ENCODE measurements around the gene CCS. TPM values are rescaled to one million over a fixed set of nuclear protein-coding genes. Genes with fewer than 3 reads are reported as not detected.

CCS gene
- total and polyA plus RNA-seq, 5 donors: 30.3 to 45.8 (median 35.1) TPM

DNA sequence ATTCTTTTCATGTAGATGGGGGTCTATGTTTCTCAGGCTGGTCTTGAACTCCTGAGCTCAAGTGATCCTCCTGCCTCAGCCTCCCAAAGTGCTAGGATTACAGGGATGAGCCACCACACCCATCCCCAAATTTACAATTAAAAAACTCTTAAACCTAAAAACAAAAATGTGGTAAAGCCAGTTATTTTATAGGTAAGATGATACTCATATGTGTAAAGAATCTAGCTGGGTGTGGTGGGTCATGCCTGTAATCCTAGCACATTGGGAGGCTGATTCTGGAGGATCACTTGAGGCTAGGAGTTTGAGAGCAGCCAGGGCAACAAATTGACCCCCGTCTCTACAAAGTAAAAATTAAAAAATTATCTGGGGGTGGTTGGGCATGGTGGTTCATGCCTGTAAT is 19.5 kb downstream of the CCS start:
- H3K4me3 ChIP-seq (ENCODE audit: low read length): no peak overlapping the region
- no peak for ATAC-seq
- no peak for DNase-seq
- H3K9me3 ChIP-seq (ENCODE audit: control insufficient read depth, low read length): no peaks in the 10 kb centered on the region
- H3K4me1 ChIP-seq (ENCODE audit: control insufficient read depth, insufficient read depth, low read length): no peaks in the 10 kb centered on the region
- WGBS: 85% methylated on average over 1 of the region's 1 CpG
- H3K27ac ChIP-seq (ENCODE audit: low read length): no peak overlapping the region
- intact Hi-C loops (cut with DNase I): no loop called here
- H3K27me3 ChIP-seq (ENCODE audit: control insufficient read depth, insufficient read depth): no peaks in the 10 kb centered on the region

- no peaks in the 10 kb centered on the region for H3K27me3 ChIP-seq (ENCODE audit: control insufficient read depth, insufficient read depth)
- no peak overlapping the region for H3K27ac ChIP-seq (ENCODE audit: low read length)
- H3K4me1 ChIP-seq (ENCODE audit: control insufficient read depth, insufficient read depth, low read length): no peaks in the 10 kb centered on the region
- no peaks in the 10 kb centered on the region for H3K9me3 ChIP-seq (ENCODE audit: control insufficient read depth, low read length)
- no peak overlapping the region for H3K4me3 ChIP-seq (ENCODE audit: low read length)
- DNase-seq (no peak), ATAC-seq (no peak)
- 63% methylated on average over 13 of the region's 13 CpGs for WGBS
- intact Hi-C loops (cut with DNase I): no loop called here
Measured at GRCh38 chr11:66614073-66614472, 21.1 kb downstream of the CCS start.

- H3K4me3 ChIP-seq (ENCODE audit: low read length): peak within 1 kb of the TSS; percentile 59
- peak; percentile 99 for DNase-seq
- ATAC-seq: peak; percentile 98
- peaks cover 2% of the 10 kb centered on the region for H3K4me1 ChIP-seq (ENCODE audit: control insufficient read depth, insufficient read depth, low read length)
- H3K9me3 ChIP-seq (ENCODE audit: control insufficient read depth, low read length): no peaks in the 10 kb centered on the region
- H3K27ac ChIP-seq (ENCODE audit: low read length): peak within 1 kb of the TSS; percentile 84
- H3K27me3 ChIP-seq (ENCODE audit: control insufficient read depth, insufficient read depth): no peaks in the 10 kb centered on the region
- WGBS: under 1% methylated on average over 90 of the region's 90 CpGs
- intact Hi-C loops (cut with DNase I): no loop called here
Measured at GRCh38 chr11:66616379-66617154, 23.6 kb downstream of the CCS start, which contains the start of gene RBM14. TSS of gene RBM14 (plus strand) at chr11:66616630. CDS start at chr11:66616721, 91 bp downstream.

- Histone ChIP-seq H3K4me3 (ENCODE audit: low read length) (peak overlapping the region; percentile 42), H3K4me1 (ENCODE audit: control insufficient read depth, insufficient read depth, low read length) (peaks cover 2% of the 10 kb centered on the region), H3K27ac (ENCODE audit: low read length) (peak overlapping the region; percentile 83), H3K9me3 (ENCODE audit: control insufficient read depth, low read length) (no peaks in the 10 kb centered on the region), H3K27me3 (ENCODE audit: control insufficient read depth, insufficient read depth) (no peaks in the 10 kb centered on the region)
- DNase-seq (peak; percentile 83 to 93 (median 92)), ATAC-seq (peak; percentile 55 to 71)
- under 1% methylated on average over 38 of the region's 38 CpGs for WGBS
- intact Hi-C loops (cut with DNase I): no loop called here
Measured at GRCh38 chr11:66617155-66617834, 24.3 kb downstream of the CCS start.

DNA sequence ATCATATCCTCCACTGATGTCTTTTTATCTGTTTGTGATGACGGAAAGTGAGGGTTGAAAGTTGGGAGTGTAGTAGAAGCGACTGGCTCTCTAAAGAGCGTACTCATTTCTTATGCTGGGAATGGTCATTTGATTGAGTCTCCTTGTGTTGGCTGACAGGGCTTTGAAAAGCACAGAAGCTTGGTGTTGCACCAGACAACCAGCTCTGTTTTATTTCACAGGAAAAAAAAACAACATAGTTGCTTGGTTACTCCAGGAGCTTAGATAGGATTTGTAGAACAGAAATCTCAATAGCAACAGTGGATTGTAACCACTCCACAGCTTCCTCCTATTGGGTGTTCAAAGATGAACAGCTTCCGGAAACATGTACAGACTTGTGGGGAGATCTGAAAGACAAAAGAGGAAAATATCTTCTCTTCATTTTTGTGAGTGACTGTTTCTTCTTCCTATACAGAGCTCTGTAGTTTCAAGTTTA is 26.1 kb downstream of the CCS start:
- 27% methylated on average over 4 of the region's 4 CpGs for WGBS
- ATAC-seq (peak in 1 of 2 donors; percentile 4), DNase-seq (no peak)
- H3K9me3 ChIP-seq (ENCODE audit: control insufficient read depth, low read length): no peaks in the 10 kb centered on the region
- intact Hi-C loops (cut with DNase I): no loop called here
- H3K4me1 ChIP-seq (ENCODE audit: control insufficient read depth, insufficient read depth, low read length): peaks cover 13% of the 10 kb centered on the region
- peak overlapping the region; percentile 53 for H3K27ac ChIP-seq (ENCODE audit: low read length)
- peak overlapping the region; percentile 42 for H3K4me3 ChIP-seq (ENCODE audit: low read length)
- no peaks in the 10 kb centered on the region for H3K27me3 ChIP-seq (ENCODE audit: control insufficient read depth, insufficient read depth)

DNA sequence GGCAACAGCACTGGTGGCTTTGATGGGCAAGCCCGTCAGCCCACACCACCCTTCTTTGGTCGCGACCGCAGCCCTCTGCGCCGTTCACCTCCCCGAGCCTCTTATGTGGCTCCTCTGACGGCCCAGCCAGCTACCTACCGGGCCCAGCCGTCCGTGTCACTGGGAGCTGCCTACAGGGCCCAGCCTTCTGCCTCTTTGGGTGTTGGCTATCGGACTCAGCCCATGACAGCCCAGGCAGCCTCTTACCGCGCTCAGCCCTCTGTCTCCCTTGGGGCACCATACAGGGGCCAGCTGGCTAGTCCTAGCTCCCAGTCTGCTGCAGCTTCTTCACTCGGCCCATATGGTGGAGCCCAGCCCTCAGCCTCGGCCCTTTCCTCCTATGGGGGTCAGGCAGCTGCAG is 31.5 kb downstream of the CCS start:
- intact Hi-C loops (cut with DNase I): loop anchor here in 1 of 4 donors (10.0 kb wide), 1 partner anchor 50 kb away; the partner anchor contains the start of gene RBM4B
- peak in 1 of 2 donors; percentile 6 for ATAC-seq
- peak in 1 of 3 donors; percentile 48 for DNase-seq
- Histone ChIP-seq H3K27ac (ENCODE audit: low read length) (peak overlapping the region; percentile 74), H3K27me3 (ENCODE audit: control insufficient read depth, insufficient read depth) (no peaks in the 10 kb centered on the region), H3K4me3 (ENCODE audit: low read length) (no peak overlapping the region), H3K9me3 (ENCODE audit: control insufficient read depth, low read length) (no peaks in the 10 kb centered on the region), H3K4me1 (ENCODE audit: control insufficient read depth, insufficient read depth, low read length) (peaks cover 21% of the 10 kb centered on the region)
- 80% methylated on average over 16 of the region's 16 CpGs for WGBS

DNA sequence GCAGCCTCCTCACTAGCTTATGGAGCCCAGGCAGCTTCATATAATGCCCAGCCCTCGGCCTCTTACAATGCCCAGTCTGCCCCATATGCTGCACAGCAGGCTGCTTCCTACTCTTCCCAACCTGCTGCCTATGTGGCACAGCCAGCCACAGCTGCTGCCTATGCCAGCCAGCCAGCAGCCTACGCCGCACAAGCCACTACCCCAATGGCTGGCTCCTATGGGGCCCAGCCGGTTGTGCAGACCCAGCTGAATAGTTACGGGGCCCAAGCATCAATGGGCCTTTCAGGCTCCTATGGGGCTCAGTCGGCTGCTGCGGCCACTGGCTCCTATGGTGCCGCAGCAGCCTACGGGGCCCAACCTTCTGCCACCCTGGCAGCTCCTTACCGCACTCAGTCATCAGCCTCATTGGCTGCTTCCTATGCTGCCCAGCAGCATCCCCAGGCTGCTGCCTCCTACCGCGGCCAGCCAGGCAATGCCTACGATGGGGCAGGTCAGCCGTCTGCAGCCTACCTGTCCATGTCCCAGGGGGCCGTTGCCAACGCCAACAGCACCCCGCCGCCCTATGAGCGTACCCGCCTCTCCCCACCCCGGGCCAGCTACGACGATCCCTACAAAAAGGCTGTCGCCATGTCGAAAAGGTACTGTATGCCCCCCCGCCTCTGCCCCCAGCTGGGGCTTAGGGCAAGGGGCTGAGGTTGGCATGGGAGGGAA is 32.2 kb downstream of the CCS start:
- DNase-seq (peak in 1 of 3 donors; percentile 49), ATAC-seq (peak; percentile 6 to 8)
- peaks cover 21% of the 10 kb centered on the region for H3K4me1 ChIP-seq (ENCODE audit: control insufficient read depth, insufficient read depth, low read length)
- H3K27me3 ChIP-seq (ENCODE audit: control insufficient read depth, insufficient read depth): no peaks in the 10 kb centered on the region
- H3K9me3 ChIP-seq (ENCODE audit: control insufficient read depth, low read length): no peaks in the 10 kb centered on the region
- 96% methylated on average over 26 of the region's 26 CpGs for WGBS
- intact Hi-C loops (cut with DNase I): loop anchor here in 1 of 4 donors (10.0 kb wide), 1 partner anchor 50 kb away; the partner anchor contains the start of gene RBM4B
- H3K27ac ChIP-seq (ENCODE audit: low read length): no peak overlapping the region
- no peak overlapping the region for H3K4me3 ChIP-seq (ENCODE audit: low read length)

DNA sequence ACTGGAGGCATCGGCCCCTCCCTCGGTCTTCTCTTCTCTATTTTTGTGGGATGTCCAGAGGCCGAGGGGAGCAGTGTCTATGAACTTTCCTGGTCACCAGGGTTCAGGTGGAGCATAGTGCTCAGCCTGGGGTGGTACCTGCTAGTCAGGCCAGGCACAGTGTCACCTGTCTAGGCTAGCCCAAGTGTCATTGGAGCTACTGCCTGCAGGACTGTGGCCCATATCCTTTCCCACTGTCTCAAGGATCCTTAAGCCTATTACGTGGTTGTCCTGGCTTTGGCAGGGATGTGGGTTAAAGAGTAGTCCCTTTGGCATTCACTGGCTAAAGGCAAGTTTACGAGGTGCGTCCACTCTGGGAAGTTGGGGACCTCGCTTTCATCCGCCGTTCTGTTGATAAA is 32.8 kb downstream of the CCS start:
- H3K4me1 ChIP-seq (ENCODE audit: control insufficient read depth, insufficient read depth, low read length): peaks cover 21% of the 10 kb centered on the region
- DNase-seq: no peak
- no peaks in the 10 kb centered on the region for H3K27me3 ChIP-seq (ENCODE audit: control insufficient read depth, insufficient read depth)
- no peak overlapping the region for H3K27ac ChIP-seq (ENCODE audit: low read length)
- intact Hi-C loops (cut with DNase I): loop anchor here in 1 of 4 donors (10.0 kb wide), 1 partner anchor 49 kb away; the partner anchor contains the start of gene RBM4B
- WGBS: 90% methylated on average over 9 of the region's 9 CpGs
- peak in 1 of 2 donors; percentile 3 for ATAC-seq
- H3K4me3 ChIP-seq (ENCODE audit: low read length): no peak overlapping the region
- H3K9me3 ChIP-seq (ENCODE audit: control insufficient read depth, low read length): no peaks in the 10 kb centered on the region

GRCh38 chr11:66626382-66626781 is 33.4 kb downstream of the CCS start:
- Histone ChIP-seq H3K27ac (ENCODE audit: low read length) (no peak overlapping the region), H3K4me1 (ENCODE audit: control insufficient read depth, insufficient read depth, low read length) (peaks cover 19% of the 10 kb centered on the region), H3K9me3 (ENCODE audit: control insufficient read depth, low read length) (no peaks in the 10 kb centered on the region), H3K27me3 (ENCODE audit: control insufficient read depth, insufficient read depth) (no peaks in the 10 kb centered on the region), H3K4me3 (ENCODE audit: low read length) (no peak overlapping the region)
- DNase-seq (peak in 1 of 3 donors; percentile 37), ATAC-seq (no peak)
- intact Hi-C loops (cut with DNase I): loop anchor here in 1 of 4 donors (10.0 kb wide), 1 partner anchor 48 kb away; the partner anchor contains the start of gene RBM4B
- 96% methylated on average over 25 of the region's 25 CpGs for WGBS

- H3K9me3 ChIP-seq (ENCODE audit: control insufficient read depth, low read length): no peaks in the 10 kb centered on the region
- H3K4me1 ChIP-seq (ENCODE audit: control insufficient read depth, insufficient read depth, low read length): peaks cover 19% of the 10 kb centered on the region
- WGBS: 83% methylated on average over 7 of the region's 7 CpGs
- intact Hi-C loops (cut with DNase I): loop anchor here in 1 of 4 donors (10.0 kb wide), 1 partner anchor 48 kb away; the partner anchor contains the start of gene RBM4B
- no peak for ATAC-seq
- no peaks in the 10 kb centered on the region for H3K27me3 ChIP-seq (ENCODE audit: control insufficient read depth, insufficient read depth)
- H3K27ac ChIP-seq (ENCODE audit: low read length): no peak overlapping the region
- no peak overlapping the region for H3K4me3 ChIP-seq (ENCODE audit: low read length)
- no peak for DNase-seq
Measured at GRCh38 chr11:66626926-66627325, 33.9 kb downstream of the CCS start.
